DND-41 (cell line): Measurements from ENCODE around the gene VPS37D.

Source experiments
- ATAC-seq: fragments of 200-7000 bp; cut with Tn5 transposase; 3 replicates; pipeline ENCODE4 v1.9.1; 2021; ENCODE audit warnings: low read depth; ENCODE audit not compliant: insufficient read depth
- DNase-seq: peaks from one replicate; pipeline ENCODE4 v3.0.0-alpha.2; 2020
- H2AFZ ChIP-seq: 2 replicates; pipeline ENCODE4 v1.6.0; 2012; ENCODE audit warnings: low read depth, low read length
- H3K27ac ChIP-seq: 2 replicates; pipeline ENCODE4 v1.5.1; 2012; ENCODE audit warnings: low read length, inconsistent platforms
- H3K27me3 ChIP-seq: fragments of 200-600 bp; sonication (generic); 2 replicates; pipeline ENCODE4 v1.6.0; 2012; ENCODE audit warnings: low read length, mild to moderate bottlenecking, inconsistent platforms; ENCODE audit not compliant: insufficient read depth, poor library complexity
- H3K36me3 ChIP-seq: 2 replicates; pipeline ENCODE4 v1.5.1; 2012; ENCODE audit warnings: low read length, inconsistent platforms; ENCODE audit not compliant: insufficient read depth
- H3K4me1 ChIP-seq: 2 replicates; pipeline ENCODE4 v1.5.1; 2012; ENCODE audit warnings: mild to moderate bottlenecking, low read length; ENCODE audit not compliant: insufficient read depth
- H3K4me2 ChIP-seq: 2 replicates; pipeline ENCODE4 v1.6.0; 2012; ENCODE audit warnings: mild to moderate bottlenecking, moderate library complexity, low read length, inconsistent platforms; ENCODE audit not compliant: insufficient read depth
- H3K4me3 ChIP-seq, 2 experiments: fragments of 200-600 bp in 1 of 2; shearing (Covaris generic) in 1 of 2; 2 replicates each; pipeline ENCODE4 v1.5.1; 2012 to 2016; ENCODE audit warnings: inconsistent platforms in 2 of 2, low read length in 2 of 2, mild to moderate bottlenecking in 2 of 2, low read depth in 1 of 2, moderate library complexity in 1 of 2
- H3K79me2 ChIP-seq: 2 replicates; pipeline ENCODE4 v1.6.0; 2012; ENCODE audit warnings: low read length, inconsistent platforms; ENCODE audit not compliant: insufficient read depth
- H3K9ac ChIP-seq: 2 replicates; pipeline ENCODE4 v1.6.0; 2012; ENCODE audit warnings: low read depth, mild to moderate bottlenecking, inconsistent platforms, low read length, moderate library complexity
- H3K9me3 ChIP-seq: 2 replicates; pipeline ENCODE4 v1.5.1; 2012; ENCODE audit warnings: low read length, moderate library complexity, mild to moderate bottlenecking, inconsistent platforms; ENCODE audit not compliant: insufficient read depth, severe bottlenecking
- H4K20me1 ChIP-seq: 2 replicates; pipeline ENCODE4 v1.6.0; 2012; ENCODE audit warnings: low read length; ENCODE audit not compliant: insufficient read depth
- CTCF ChIP-seq: IDR thresholded peaks from 2 replicates; pipeline ENCODE4 v1.5.1; 2012; ENCODE audit warnings: borderline replicate concordance, low read length, moderate library complexity, mild to moderate bottlenecking; ENCODE audit not compliant: poor library complexity, severe bottlenecking; ENCODE audit errors: extremely low read depth
- EZH2 ChIP-seq: IDR thresholded peaks from 3 replicates; pipeline ENCODE4 v1.6.1; 2012; ENCODE audit warnings: borderline replicate concordance, low read depth, mild to moderate bottlenecking, moderate library complexity, low read length, inconsistent platforms; ENCODE audit not compliant: severe bottlenecking

Gene VPS37D

GRCh38 chr7:73701357-73701995 is 33.8 kb downstream of the VPS37D start:
- Histone ChIP-seq H3K4me3 (no peak overlapping the region), H3K4me1 (peaks cover 6% of the 10 kb centered on the region), H2AFZ (no peak overlapping the region), H3K9ac (no peak overlapping the region), H4K20me1 (peaks cover 19% of the 10 kb centered on the region), H3K9me3 (no peaks in the 10 kb centered on the region), H3K79me2 (no peaks in the 10 kb centered on the region), H3K27me3 (no peaks in the 10 kb centered on the region), H3K36me3 (peaks cover 33% of the 10 kb centered on the region), H3K4me2 (no peak overlapping the region), H3K27ac (no peak overlapping the region)
- DNase-seq (peak; percentile 42), ATAC-seq (peak; percentile 43; the same call in 1 of the 3 replicates)
- TF ChIP-seq EZH2 (no peak), CTCF (peak; percentile 68)

GRCh38 chr7:73702226-73702625 is 34.6 kb downstream of the VPS37D start:
- no peak overlapping the region for H3K4me2 ChIP-seq
- TF ChIP-seq CTCF (no peak), EZH2 (no peak)
- no peaks in the 10 kb centered on the region for H3K27me3 ChIP-seq
- H3K36me3 ChIP-seq, result peaks cover 26% of the 10 kb centered on the region
- H3K27ac ChIP-seq, result no peak overlapping the region
- H3K4me3 ChIP-seq, result no peak overlapping the region
- H4K20me1 ChIP-seq, result peaks cover 19% of the 10 kb centered on the region
- peaks cover 12% of the 10 kb centered on the region for H3K4me1 ChIP-seq
- H3K79me2 ChIP-seq, result no peaks in the 10 kb centered on the region
- ATAC-seq (no peak), DNase-seq (no peak)
- no peak overlapping the region for H3K9ac ChIP-seq
- H2AFZ ChIP-seq, result no peak overlapping the region
- no peaks in the 10 kb centered on the region for H3K9me3 ChIP-seq

DNA sequence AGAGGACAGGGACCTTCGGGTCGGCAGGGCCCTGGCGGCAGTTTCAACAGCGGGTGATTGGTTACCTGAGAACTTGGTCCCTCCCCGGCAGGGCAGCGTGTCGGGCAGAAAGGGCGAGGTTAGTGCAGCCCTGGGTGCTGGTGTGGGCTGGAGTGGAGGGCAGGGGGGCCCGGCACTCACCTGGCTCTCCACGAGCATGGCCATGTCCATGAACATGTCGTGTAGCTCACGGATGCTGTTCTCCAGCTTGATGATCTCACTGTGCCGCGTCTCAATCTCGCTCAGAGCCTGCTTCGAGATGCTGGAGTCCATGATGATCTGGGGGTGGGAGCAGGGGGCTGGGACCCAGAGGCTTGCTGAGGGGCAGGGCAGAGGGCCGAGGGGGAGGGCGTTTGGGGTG is 35.0 kb downstream of the VPS37D start:
- H3K4me1 ChIP-seq, result peaks cover 16% of the 10 kb centered on the region
- no peak overlapping the region for H3K4me2 ChIP-seq
- no peaks in the 10 kb centered on the region for H3K9me3 ChIP-seq
- no peak overlapping the region for H2AFZ ChIP-seq
- H3K4me3 ChIP-seq, result no peak overlapping the region
- H3K36me3 ChIP-seq, result peaks cover 21% of the 10 kb centered on the region
- H3K79me2 ChIP-seq, result no peaks in the 10 kb centered on the region
- H3K27me3 ChIP-seq, result no peaks in the 10 kb centered on the region
- no peak for DNase-seq
- ATAC-seq, result no peak
- H3K27ac ChIP-seq, result no peak overlapping the region
- no peak overlapping the region for H3K9ac ChIP-seq
- H4K20me1 ChIP-seq, result peaks cover 19% of the 10 kb centered on the region
- no peak for TF ChIP-seq CTCF
- no peak for TF ChIP-seq EZH2
